HFF-Myc (cell line): ENCODE results near the gene FUZ.
"Not testable (repeated sequence)": the region's sequence is repeated elsewhere in the genome, so short reads cannot be mapped to it uniquely, and the experiment has no call there.

Experiments used
- DNase-seq: peaks from one replicate; pipeline ENCODE4 v3.0.0-alpha.2; 2011; ENCODE audit warnings: low read depth; ENCODE audit errors: extremely low read depth
- H3K4me3 ChIP-seq: replicated peaks from 2 replicates; pipeline ENCODE4 v1.5.1; 2011; ENCODE audit warnings: low read depth, mild to moderate bottlenecking, control low read depth, low read length
- CTCF ChIP-seq: IDR thresholded peaks from 2 replicates; pipeline ENCODE4 v1.5.1; 2012; ENCODE audit warnings: mild to moderate bottlenecking, low read depth, low read length, control low read depth; ENCODE audit errors: missing control alignments

The FUZ gene

GRCh38 chr19:49830766-49831165 lies 17.7 kb upstream of the FUZ start:
- TF ChIP-seq CTCF: no peak
- no peak for DNase-seq
- no peak overlapping the region for H3K4me3 ChIP-seq

GRCh38 chr19:49829721-49830120 lies 16.6 kb upstream of the FUZ start:
- TF ChIP-seq CTCF: no peak
- H3K4me3 ChIP-seq: no peak overlapping the region
- DNase-seq: no peak

- no peak overlapping the region for H3K4me3 ChIP-seq
- no peak for TF ChIP-seq CTCF
- no peak for DNase-seq
These were observed 16.1 kb upstream of the FUZ start for GRCh38 chr19:49829200-49829599.

GRCh38 chr19:49827034-49827433 lies 13.9 kb upstream of the FUZ start:
- H3K4me3 ChIP-seq: no peak overlapping the region
- TF ChIP-seq CTCF: no peak
- DNase-seq: no peak

- DNase-seq: no peak
- TF ChIP-seq CTCF: no peak
- no peak overlapping the region for H3K4me3 ChIP-seq
These were observed 11.6 kb upstream of the FUZ start for GRCh38 chr19:49824662-49825061.

GRCh38 chr19:49823472-49823871 lies 10.4 kb upstream of the FUZ start:
- TF ChIP-seq CTCF: no peak
- no peak overlapping the region for H3K4me3 ChIP-seq
- DNase-seq: no peak

GRCh38 chr19:49820125-49820524 lies 7.0 kb upstream of the FUZ start:
- no peak for DNase-seq
- H3K4me3 ChIP-seq: no peak overlapping the region
- no peak for TF ChIP-seq CTCF

GRCh38 chr19:49819452-49820115 lies 6.5 kb upstream of the FUZ start:
- H3K4me3 ChIP-seq: peak overlapping the region; percentile 82
- DNase-seq: not testable (repeated sequence)
